HG03025 (cell line): ENCODE data around the gene CYSLTR2.

ENCODE experiments used
- ATAC-seq: cut with Tn5 transposase; IDR thresholded peaks from one replicate; pipeline ENCODE4 v1.9.1; 2021; ENCODE audit warnings: mild to moderate bottlenecking, moderate library complexity; ENCODE audit not compliant: unreplicated experiment, low FRiP score

The CYSLTR2 gene

GRCh38 chr13:48733739-48734335 is 80.1 kb downstream of the CYSLTR2 start:
- no peak for ATAC-seq

GRCh38 chr13:48735571-48735970 is 81.8 kb downstream of the CYSLTR2 start:
- ATAC-seq = no peak

- ATAC-seq = no peak
These were observed 84.0 kb downstream of the CYSLTR2 start for GRCh38 chr13:48737689-48738088.

GRCh38 chr13:48738311-48738710 is 84.6 kb downstream of the CYSLTR2 start:
- ATAC-seq = no peak

GRCh38 chr13:48739386-48739964 is 85.7 kb downstream of the CYSLTR2 start:
- no peak for ATAC-seq

- ATAC-seq = no peak
These were observed 87.6 kb downstream of the CYSLTR2 start for GRCh38 chr13:48741377-48741776.

GRCh38 chr13:48746821-48747220 is 93.1 kb downstream of the CYSLTR2 start:
- no peak for ATAC-seq

- no peak for ATAC-seq
These were observed 95.0 kb downstream of the CYSLTR2 start for GRCh38 chr13:48748681-48749080.

- no peak for ATAC-seq
These were observed 95.4 kb downstream of the CYSLTR2 start for GRCh38 chr13:48749144-48749543.

- peak; percentile 91 for ATAC-seq
These were observed 96.2 kb downstream of the CYSLTR2 start for GRCh38 chr13:48749699-48750473.

- ATAC-seq = no peak
These were observed 97.1 kb downstream of the CYSLTR2 start for GRCh38 chr13:48750588-48751383.

- ATAC-seq = no peak
These were observed 106.9 kb downstream of the CYSLTR2 start for GRCh38 chr13:48760626-48761025.
